Stimulated activated CD8-positive, alpha-beta memory T cell treated with anti-CD3 and anti-CD28 coated beads, Interleukin-12 subunit alpha, Interleukin-12 subunit beta, amount 100 ng/mL, for 24 hours (primary cell): Measurements from ENCODE around the gene TNFRSF11A.
A peak's percentile ranks its signal among the peaks of the same experiment; 100 is the strongest.

Experiments
- DNase-seq: peaks from one replicate; pipeline ENCODE4 v3.0.0-alpha.2; 2020; ENCODE audit errors: extremely low read depth

The TNFRSF11A gene

GRCh38 chr18:62324917-62325805, at the start of gene TNFRSF11A:
TNFRSF11A (plus strand) TSS chr18:62325310; CDS start chr18:62325353, 43 bp downstream.
- peak; percentile 27 for DNase-seq

GRCh38 chr18:62277045-62277444, 48.1 kb upstream of the TNFRSF11A start:
- no peak for DNase-seq

- DNase-seq = no peak
These were observed 45.5 kb upstream of the TNFRSF11A start for GRCh38 chr18:62279561-62279960.

GRCh38 chr18:62280058-62280457, 45.1 kb upstream of the TNFRSF11A start:
- DNase-seq = no peak

DNA sequence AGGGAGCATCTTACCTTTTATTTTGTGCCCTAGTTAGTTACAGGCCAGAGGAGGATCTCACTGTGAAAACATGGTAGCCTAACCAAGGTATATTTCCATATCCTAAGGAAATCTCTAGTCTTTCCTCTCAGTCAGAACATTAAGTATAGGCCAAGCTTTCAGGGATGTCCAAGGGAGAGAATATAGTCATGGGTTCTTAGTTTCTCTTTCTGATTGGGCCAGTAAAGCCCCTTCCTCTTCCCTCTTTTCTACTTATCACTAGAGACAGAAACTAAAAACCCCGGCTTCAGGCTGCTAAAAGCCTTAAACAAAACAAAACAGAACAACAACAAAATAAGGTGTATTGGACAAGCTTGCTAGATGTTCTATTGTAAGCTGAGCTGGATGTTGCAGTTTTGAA, 44.3 kb upstream of the TNFRSF11A start:
- no peak for DNase-seq

DNA sequence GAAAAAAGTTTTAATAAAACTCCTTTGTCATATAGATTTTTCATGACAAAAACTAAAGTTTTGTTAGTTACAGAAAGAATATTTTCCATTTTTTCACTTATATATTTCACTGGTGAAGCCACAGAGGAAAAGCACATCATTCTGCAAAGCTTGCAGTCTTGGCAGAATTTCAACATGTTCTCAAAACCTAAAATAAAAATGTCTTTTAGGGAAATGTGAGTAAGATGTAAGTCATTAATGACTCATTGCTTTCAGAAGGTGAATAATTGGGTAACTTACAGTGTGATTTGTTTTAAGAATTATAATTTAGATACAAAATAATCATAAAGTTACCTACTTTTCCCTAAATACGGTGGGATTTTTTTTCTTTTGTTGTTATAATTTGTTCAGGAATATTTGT, 43.4 kb upstream of the TNFRSF11A start:
- DNase-seq = no peak

GRCh38 chr18:62282188-62282629, 42.9 kb upstream of the TNFRSF11A start:
- no peak for DNase-seq

DNA sequence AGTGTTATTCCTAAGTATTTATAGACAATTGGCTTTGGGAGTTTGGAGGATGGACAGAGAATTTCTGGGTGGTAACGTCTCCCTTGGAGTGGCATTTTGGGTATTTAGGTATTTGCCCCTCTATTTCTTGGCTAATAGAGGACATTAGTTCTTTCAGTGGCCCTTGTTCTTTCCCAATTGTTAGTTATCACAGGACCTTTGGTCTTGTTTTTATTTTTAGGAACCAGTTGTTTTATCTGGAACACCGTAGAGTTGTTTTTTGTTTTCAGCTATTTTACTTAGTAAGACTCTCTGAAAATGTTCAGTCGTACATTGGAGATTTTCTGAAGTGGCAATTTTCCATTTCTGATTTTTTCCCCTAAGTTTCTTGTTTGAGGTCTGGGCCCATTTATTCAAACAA, 40.5 kb upstream of the TNFRSF11A start:
- DNase-seq = no peak

GRCh38 chr18:62285281-62285680, 39.8 kb upstream of the TNFRSF11A start:
- DNase-seq = no peak

DNA sequence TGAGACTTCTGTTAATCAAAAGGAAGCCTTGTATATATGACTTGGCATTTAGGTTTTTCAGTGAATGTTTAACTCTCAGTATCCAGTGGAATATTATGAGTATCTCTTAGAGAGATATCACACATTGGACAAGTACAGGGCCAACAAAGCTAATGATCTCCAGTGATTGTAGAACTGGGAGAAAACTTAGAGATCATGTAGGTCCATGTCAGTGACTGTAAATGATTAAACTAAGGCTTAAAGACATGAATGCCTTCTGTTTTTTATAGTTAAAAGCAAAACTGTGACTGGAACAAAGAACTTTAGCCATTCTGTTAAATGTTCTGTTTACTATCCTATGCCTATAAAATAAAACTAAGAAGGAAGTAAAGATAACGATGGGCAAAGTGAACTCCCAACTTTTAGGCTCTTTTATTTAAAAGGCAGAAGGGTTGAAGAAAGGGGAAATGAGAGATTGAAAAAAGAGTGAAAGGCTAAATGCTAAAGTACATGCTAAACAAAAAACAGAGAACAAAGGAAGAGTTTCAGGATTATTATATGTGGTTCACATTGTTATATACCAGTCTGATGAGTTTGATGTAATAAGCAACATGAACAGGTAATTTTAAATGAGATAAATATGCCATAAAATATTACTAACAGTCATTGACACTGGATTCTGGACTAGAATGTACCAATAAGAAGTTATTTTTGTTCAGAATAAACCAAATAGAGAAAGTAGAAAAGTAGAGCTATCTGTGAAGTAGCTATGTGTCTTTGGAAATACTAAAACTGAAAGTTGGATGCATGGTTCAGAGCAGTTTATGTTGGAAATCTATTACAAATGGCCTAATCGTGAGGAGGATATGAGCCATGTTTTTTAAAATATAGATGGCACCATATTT, 37.1 kb upstream of the TNFRSF11A start:
- DNase-seq = no peak

- no peak for DNase-seq
These were observed 36.5 kb upstream of the TNFRSF11A start for GRCh38 chr18:62288665-62289008.

- no peak for DNase-seq
These were observed 36.1 kb upstream of the TNFRSF11A start for GRCh38 chr18:62289047-62289446.

- no peak for DNase-seq
These were observed 31.0 kb upstream of the TNFRSF11A start for GRCh38 chr18:62294073-62294472.

DNA sequence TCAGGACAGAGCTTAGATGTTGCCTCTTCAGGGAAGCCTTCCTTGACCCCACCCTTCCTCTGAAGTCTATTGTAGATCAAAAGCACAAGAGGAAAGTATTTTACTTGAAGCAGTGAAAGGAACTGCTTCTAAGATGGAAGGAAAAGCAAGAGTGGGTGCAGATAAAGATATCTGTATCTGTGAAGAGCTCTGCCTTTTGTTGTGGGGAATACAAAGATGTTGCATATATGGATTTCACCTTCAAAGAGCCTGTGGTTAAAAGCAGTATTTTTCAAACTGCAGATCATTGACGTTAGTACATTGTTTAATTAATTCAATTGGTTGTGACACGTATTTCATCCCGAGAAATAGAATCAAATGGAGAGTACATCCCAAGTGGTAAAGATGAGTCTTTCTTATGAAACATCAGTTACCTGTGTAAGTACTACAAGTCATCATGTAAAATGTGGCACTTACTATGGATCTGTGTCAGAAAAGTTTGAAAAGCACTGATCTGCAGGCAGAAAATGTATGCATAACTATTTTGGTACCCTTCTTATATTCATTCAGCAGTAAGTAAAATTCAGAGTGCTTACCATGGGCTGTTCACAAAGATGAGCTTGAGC, 24.6 kb upstream of the TNFRSF11A start:
- DNase-seq = no peak

- no peak for DNase-seq
These were observed 23.8 kb upstream of the TNFRSF11A start for GRCh38 chr18:62301322-62301721.

DNA sequence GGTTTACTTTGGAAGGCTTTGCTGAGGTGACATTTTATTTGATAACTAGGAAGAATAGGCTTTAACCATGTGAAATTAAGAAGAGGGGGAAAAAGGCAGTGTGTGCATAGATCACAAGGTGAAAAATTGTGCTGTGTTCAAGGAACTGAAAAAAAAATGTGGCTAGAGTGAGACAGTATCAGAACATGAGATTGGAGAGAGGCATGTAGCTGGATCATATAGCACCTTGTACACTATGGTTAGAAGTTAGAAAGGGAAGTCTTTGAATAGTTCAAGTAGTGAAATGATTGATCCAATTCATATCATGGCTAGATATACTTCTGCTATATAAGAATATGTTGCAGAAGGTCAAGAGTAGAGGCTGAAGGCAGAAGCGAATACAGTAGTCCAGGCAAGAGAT, 12.3 kb upstream of the TNFRSF11A start:
- DNase-seq = no peak

- DNase-seq = no peak
These were observed 6.6 kb upstream of the TNFRSF11A start for GRCh38 chr18:62318228-62319180.

- no peak for DNase-seq
These were observed 3.9 kb upstream of the TNFRSF11A start for GRCh38 chr18:62321201-62321600.

GRCh38 chr18:62323483-62324180, 1.5 kb upstream of the TNFRSF11A start:
- no peak for DNase-seq

- DNase-seq = no peak
These were observed 805 bp upstream of the TNFRSF11A start for GRCh38 chr18:62324181-62324828.
